ENCODE data around the gene GOLT1A.
A peak's percentile ranks its signal among the peaks of the same experiment; 100 is the strongest.

GRCh38 chr1:204258213-204259115, 44.7 kb upstream of the GOLT1A start:
- peak in 5 of 6 experiments; percentile 62 to 73 (median 64) for TF ChIP-seq CTCF (IDR thresholded peaks at IDR 0.05)
- TF ChIP-seq POLR2A (IDR thresholded peaks at IDR 0.05), result no peak

Measured in esophagus squamous epithelium (tissue), 4 donors.